GM19372 (cell line): ENCODE measurements around the gene MOB2.

Source experiments
- ATAC-seq: cut with Tn5 transposase; IDR thresholded peaks from one replicate; pipeline ENCODE4 v1.9.1; 2021; ENCODE audit warnings: mild to moderate bottlenecking, low read depth, moderate library complexity; ENCODE audit not compliant: unreplicated experiment

The MOB2 gene, protein sequence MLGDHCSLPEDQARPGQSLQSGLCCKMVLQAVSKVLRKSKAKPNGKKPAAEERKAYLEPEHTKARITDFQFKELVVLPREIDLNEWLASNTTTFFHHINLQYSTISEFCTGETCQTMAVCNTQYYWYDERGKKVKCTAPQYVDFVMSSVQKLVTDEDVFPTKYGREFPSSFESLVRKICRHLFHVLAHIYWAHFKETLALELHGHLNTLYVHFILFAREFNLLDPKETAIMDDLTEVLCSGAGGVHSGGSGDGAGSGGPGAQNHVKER

DNA sequence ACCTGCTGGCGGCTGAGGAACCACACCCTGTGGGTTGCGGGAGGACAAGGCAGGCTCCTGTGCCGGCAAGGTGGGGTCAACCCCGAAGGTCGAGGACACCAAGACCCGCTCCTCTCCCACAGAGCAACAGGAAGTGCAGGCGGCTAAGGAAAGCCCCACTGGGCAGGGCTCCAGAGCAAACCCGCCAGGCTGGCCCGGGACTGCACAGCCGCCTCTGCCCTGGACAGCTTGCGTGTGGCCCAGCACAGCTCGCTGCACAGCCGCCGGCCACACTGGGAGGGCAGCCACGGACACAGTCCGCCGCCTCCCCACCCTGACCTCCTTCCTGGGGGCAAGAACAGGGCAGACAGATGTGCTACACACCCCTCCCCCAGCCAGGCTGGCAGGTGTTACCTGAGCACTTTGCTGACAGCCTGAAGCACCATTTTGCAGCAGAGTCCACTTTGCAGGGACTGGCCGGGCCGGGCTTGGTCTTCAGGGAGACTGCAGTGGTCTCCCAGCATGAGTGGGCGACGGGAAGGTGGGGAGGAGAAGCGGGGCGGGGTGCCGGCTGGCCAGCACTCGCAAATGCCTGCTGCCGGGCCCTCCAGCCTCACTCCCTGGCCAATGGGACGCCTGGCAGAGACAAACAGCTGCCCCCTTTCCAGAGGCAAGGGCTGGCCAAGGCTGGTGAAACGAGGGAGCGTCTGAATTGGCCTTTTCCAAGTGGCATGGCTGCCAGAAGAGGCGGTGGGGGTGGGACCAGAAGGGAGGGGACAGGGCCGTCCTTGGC, at the start of gene MOB2:
MOB2 (minus strand) TSS at position 726 of the 772 bp plus-strand sequence; CDS start at position 503, 223 bp downstream.
- ATAC-seq: no peak

DNA sequence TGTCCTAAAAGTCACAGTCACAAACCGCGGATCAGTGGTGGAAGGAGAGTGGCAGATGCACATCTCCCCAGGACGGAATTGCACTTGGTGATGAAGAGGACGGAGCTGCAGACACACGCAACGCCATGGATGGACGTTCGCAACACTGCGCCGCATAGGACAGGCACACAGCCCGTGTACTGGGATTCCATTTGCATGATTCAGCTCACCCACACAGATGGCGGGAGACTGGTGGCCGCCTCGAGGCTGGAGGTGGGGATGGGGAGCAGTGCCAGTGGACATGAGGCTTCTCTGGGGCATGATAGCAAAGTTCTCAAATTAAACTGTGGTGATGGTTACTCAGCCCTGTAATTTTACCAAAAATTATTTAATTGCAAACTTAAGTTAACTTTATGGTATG, 48.1 kb upstream of the MOB2 start:
- ATAC-seq: no peak

DNA sequence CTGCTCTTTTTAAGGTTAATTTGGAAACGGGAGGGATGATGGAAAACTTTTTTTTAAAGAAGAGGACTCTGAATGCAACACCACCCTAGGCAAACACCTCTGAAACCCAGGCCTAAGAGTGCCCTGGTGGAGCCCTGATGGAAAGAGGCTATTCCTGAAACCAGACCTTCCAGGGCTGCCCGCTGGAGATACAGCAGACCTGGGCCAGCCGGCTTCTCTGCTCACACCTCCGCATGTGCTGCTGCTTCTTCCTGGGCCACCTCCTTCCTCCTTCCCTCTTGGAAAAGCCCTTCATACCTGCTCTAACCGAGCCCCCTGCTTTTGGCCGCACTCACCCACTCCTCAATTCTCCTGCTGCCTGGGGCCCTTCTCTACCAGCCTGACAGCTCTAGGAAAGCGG, 47.6 kb upstream of the MOB2 start:
- no peak for ATAC-seq

DNA sequence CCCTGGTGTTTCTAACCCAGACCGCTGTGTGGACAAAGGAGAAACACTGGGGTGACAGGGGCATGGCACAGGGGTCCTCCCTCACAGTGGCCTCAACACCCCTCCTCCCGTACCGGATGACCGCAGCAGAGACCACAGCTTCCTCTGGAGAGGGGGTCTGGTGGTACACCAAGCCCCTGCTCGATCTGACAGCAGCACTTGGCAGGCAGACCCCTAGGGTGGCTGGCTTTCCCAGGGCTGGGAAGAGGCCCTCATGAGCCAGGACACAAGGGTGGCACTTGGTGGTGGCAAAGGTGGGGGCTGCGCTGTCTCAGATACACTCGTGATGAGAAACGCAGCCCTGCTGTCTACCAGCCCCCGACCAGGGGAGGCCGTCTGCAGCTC, 46.8 kb upstream of the MOB2 start:
- no peak for ATAC-seq

DNA sequence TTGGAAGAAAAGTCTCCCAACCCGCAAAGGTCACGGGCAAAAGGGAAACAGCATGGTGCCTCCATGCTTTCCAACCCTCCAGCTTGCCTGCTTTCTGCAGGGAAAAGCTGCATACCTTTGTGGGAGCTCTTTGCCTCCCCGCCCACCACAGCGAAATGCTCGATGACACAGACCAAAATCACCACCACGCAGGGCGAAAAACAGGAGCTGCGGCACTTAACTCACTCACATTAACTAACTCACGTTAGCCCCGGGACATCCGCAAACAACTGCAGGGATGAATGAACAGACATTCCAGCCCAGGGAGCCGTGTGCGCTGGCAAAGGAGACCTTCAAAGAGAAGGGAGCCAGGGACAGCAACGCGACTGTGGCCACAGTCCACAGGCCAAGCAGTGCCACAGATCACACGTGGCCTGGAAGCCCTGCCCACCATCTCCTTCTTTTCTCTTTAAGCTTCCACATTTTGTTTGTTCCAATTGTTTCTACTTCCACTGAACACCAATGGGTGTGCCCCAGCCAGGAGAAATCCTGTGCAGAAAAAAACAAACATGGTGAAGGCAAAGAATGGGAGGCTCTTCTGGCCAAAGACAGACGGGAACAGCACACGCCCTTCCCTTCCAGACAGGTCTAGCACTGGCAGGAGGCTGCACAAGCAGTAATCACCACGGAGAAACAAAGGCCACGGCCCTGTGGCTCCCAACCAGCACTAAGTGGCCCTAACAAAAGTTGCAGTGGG, 46.2 kb upstream of the MOB2 start:
- no peak for ATAC-seq

DNA sequence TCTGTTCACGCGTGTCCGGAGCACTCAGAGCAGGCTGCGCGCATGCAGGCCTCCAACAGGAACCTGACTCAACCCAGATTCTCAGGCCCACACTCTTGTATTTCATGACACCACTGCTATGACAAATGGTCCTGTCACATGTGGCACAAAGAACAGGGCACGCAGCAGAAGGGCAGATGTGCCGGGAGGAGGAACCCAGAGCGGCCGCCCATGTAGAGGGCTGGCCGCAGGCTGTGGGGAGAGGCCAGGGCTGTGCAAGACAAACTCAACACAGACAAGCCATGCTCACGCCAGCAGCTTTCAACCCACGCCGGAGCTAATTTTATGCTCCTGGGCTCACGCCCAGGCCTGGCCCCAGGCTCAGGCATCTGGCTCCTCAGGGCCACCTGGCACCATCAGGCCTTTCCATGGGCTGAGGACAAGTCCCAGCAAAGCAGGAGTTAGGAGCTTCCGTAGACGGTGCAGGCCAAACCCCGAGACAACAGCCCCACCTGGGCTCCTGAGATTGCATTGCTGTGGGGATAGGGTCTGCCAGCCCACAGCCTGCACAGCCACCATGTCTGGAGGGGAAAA, 45.5 kb upstream of the MOB2 start:
- ATAC-seq: no peak

DNA sequence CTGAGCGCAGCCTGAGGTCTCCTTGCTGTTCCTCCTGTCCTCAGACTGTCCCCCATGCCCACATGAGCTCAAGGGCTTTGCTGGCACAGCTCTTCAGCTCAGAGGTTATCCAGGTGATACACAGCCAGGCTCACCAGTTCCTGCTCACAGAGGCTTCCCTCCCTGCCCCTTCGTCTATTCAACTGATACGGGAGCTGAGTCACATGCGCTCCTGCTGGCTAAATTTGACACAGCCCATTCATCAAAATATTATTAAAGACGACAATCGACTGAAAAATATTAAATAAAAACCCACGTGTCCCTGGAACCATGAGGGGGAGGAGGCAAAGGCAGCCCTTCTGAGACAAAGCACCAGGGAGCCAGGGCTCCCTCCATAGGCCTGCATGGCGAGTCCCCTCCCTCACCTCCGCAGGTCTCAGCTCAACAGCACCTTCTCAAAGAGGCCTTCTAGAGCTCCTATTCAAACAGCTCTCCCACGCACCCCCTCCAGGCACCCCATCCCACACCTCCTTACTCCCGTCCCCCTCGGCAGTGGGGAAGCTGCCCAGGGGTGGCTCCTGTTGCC, 45.0 kb upstream of the MOB2 start:
- no peak for ATAC-seq

DNA sequence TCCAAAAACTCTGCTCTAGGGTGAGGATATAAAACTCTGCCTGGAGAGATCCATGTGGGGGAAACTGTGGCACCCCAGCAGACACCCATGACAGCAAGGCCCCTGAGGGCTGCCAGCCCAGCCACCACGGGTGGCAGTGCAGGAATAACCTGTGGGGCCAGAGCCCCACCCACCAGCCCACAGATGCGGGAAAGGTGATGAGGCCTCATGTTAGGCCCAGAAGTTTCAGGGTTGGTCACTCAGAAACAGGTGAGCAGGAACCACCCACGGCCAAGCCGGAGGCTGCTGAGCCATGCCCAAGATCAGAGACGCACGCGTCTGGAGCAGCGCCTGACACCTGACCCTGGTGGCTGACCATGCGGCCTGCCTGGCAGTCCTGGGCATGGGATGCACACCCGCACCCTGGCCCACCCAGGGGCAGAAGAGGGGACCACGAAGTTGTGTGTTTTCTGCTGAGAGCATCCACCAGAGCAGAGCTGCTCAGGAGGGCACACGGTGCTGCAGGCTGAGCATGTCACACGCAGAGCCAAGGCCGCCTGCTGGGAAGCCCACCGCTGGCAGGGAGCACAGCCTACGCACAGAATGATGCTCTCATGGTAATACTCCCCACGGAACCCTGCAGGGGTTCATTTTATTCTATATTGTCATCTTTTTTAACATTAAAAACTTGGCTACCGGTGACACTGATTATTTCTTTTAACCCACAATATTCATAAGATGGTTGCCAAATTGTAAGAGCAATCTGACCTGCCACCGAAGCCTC, 44.3 kb upstream of the MOB2 start:
- ATAC-seq: no peak

DNA sequence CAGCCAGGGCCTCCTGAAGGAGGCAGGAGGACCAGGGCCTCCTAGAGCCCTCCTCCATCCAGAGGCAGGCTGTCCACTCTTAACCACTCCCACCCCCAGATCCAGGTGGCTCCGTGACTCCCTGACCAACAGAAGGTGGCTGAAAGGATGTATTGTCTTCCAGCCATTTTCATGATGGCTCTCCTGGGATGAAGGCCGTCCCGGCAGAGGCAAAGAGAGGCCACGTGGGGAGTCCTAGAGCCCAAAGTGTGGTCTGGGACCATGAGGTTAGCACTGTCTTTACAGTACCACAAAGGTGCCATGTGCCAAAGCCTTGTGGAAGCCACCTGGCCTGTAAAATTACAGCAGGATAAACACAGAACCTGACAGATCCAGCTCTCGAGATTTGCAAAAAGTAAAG, 43.2 kb upstream of the MOB2 start:
- ATAC-seq: no peak

DNA sequence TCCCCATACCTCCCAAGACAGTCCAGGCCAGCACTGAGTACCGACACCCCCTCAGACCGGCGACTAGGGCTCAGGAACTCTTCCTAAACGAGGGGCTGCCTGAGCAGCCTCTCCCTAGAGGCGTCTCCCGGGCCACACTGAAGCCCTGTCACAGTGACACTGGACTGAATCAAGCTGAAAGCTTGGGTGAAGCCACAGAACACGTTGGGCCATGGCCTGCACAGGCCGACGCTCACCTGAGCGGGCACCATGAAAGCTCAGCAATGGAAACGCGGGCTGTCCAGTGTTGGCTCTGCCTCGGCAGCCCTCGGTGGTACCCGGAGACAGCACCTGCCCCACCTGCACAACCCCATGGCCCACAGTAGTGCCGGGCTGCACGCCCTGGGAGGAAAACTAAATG, 42.7 kb upstream of the MOB2 start:
- no peak for ATAC-seq

DNA sequence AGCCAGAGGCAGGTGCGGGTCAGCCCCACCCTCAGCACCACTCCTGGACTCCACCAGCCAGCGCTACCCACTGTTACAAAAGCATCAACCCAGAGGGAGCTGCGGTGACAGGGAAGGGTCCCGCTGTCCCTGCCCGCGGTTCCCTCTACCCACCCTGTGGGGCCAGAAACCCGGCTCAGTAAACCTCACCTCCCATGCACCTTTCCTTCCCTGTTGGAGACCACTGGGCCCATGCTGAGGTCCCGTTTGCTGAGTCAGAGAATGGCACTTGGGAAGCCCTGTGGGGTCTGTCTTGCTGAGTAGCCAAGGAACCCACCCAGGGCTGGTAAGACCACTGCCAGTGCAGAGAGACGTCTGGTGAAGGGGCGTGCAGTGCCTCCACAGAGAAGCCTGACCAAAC, 42.1 kb upstream of the MOB2 start:
- no peak for ATAC-seq

DNA sequence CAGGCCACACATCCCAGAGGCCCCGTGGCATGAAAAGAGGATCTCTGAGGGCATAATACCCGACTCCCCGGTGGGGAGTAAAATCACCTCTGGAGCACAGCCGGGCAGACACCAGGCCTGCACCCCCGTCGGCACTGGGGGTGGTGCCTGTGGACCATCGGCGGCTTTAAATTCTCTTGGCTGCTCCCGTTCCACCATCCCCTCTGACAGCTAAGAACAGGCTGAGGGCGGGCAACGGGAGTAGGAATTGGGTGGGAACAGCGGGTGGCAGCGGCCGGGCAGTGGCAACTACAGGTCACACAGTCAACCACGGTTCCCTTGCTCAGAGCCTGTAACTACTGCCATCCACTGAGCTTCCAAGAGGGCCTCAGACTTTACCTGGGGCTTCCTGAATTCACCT, 40.2 kb upstream of the MOB2 start:
- ATAC-seq: no peak

DNA sequence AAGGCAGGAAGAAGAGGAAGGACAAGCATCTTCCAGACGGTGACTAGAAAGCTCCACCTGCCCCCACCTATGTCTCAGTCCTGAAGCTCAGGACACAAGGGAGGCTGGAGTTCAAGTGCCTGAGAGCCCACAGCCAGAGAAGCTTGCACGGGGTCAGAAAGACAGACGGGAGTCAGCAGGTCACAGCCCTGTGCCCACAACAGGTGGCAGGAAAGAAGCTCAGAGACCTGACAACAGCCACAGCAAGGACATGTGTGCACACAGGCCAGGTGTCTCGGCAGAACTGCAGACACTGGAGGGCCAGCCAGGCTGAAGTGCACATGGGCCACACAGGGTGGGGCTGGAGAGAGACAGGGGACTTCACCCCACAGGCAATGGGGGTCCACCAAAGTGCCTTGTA, 37.2 kb upstream of the MOB2 start:
- no peak for ATAC-seq

DNA sequence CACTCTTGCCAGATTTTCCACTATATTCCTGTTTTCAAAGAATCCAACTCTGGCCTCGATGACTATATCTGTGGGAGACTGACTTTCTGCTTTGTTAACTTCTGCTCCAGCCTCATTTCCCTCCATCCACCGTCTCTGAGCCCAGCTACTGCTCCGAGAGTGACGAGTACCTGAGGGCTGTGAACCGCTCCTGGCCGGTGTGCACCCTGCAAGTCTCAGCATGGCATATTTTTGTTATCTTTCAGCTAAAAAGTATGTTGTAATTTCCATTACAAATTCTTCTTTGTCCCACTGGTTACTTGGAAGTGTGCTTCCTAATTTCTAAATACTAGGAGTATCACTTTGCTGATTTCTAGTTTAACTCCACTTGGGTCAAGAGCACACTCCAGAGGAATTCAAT, 36.5 kb upstream of the MOB2 start:
- no peak for ATAC-seq

DNA sequence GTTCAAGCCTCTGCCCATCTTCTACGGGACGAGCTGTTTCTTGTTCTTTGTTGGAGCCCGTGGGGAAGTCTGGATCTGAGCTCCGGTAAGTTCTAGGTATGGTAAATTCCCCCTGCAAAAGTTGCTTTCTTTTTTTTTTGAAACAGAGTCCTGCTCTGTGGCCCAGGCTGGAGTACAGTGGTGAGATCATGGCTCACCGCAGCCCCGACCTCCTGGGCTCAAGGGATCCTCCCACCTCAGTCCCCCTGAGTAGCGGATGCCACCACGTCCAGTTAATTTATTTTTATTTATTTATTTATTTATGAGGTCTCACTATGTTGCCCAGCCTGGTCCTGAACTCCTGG, 35.5 kb upstream of the MOB2 start:
- peak; percentile 30 for ATAC-seq

DNA sequence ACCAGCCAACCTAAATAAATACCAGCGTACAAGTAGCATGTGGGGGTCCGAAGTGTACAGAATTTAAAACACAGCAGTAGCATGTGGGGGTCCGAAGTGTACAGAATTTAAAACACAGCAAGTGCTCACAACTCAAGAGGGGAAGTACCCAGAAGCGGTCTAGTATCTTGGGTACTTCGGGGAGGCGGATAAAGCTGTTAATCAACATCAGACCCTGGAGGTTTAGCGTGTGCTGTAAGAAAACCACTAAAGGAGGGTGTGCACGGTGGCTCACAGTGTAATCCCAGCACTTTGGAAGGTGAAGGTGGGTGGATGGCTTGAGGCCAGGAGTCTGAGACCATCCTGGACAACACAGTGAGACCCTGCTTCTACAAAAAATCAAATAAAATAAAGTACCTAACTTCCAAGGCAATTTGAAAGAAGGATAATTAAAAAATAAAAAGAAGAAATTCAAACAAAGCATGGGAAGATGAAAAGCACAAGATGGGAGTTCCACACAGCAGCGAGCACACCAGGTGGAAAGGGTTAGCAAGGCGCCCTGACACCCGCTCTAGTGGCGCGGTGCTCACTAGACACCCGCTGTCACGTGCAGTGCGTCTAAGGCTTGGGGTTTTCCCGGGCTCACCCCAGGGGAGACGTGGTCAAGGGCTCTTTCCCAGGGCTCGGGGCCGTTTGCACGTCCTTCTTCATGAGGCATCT, 35.0 kb upstream of the MOB2 start:
- peak; percentile 80 for ATAC-seq

DNA sequence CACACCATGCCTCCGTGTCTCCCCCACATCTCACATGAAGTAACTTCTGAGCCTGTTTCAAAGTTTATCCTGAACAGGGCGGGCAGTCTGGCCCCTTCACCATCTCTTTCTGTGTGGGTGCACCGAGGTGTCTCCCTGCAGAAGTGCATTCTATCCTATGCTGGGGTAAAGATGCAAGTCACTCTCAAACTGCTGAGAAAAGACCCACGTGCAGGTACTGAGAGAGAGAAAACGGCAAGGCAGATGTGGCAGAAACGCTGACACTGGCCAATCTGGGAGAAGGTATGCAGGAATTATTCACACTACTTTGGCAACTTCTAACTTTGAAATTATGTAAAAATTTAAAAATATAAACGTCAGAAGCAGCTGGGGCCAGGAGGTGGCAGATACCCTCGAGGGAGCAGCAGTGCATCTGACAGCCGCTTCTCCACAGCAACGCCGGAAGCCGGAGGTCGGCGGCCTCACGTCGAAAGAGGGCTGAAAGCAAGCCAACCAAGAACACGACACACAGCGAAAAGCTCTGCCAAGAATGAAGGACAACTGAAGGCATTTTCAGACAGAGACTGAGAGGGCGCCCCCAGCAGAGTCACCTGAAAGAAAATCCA, 34.2 kb upstream of the MOB2 start:
- no peak for ATAC-seq

DNA sequence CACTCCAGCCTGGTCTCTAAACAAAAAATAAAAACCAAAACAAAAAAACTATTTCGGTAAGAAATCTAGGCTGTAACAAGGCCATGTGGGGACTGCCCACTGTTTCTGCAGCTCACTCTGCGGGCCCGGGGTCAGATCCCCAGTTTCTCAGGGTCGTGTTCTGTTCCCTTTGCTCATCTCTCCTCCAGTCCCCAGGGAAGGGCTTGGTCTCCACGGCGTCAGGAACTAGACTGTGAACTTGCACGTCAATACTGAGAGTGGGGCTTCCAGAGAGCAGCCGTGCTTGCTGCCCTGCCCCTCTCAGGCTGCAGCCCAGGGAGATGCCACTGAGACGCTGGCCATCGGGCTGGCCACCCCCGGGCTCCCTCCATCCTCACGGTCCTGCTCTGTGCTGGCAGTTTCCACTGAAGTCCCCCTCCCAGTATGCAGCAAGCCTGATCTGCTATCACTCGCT, 33.7 kb upstream of the MOB2 start:
- no peak for ATAC-seq
